Sigmoid colon (tissue), 7 donors: ENCODE measurements around the gene INVS. TPM values are rescaled to one million over a fixed set of nuclear protein-coding genes. Genes with fewer than 3 reads are reported as not detected.

Experiments used
- DNase-seq: peaks from one replicate; pipeline ENCODE4 v3.0.0-alpha.2; 2019
- H3K27ac ChIP-seq, 4 donors: fragments of 200-600 bp; sonication (generic); one replicate each; pipeline ENCODE4 v1.5.1; 2016 to 2019; ENCODE audit warnings: mild to moderate bottlenecking in 1 of 4
- H3K27me3 ChIP-seq, 3 donors: fragments of 200-600 bp; sonication (generic); one replicate each; pipeline ENCODE4 v1.5.1; 2019; ENCODE audit warnings: mild to moderate bottlenecking in 1 of 3
- H3K36me3 ChIP-seq, 4 donors: fragments of 200-600 bp; sonication (generic); one replicate each; pipeline ENCODE4 v1.5.1; 2016 to 2019
- H3K4me1 ChIP-seq, 4 donors: fragments of 200-600 bp; sonication (generic); one replicate each; pipeline ENCODE4 v1.5.1; 2017 to 2019
- H3K4me3 ChIP-seq, 4 donors: fragments of 200-600 bp; sonication (generic); one replicate each; pipeline ENCODE4 v1.5.1; 2017 to 2019; ENCODE audit warnings: mild to moderate bottlenecking in 2 of 4, moderate library complexity in 1 of 4
- H3K9me3 ChIP-seq, 4 donors: fragments of 200-600 bp in 3 of 4; sonication (generic) in 3 of 4; one replicate each; pipeline versions ENCODE4 v1.5.1 to v1.6.1; 2013 to 2019
- CTCF ChIP-seq, 4 experiments: fragments of 450-650 bp in 3 of 4; fragments of 200-600 bp in 1 of 4; IDR thresholded peaks; one replicate each; pipeline ENCODE4 v1.5.1; 2016 to 2019; ENCODE audit warnings: antibody characterized with exemption in 4 of 4, mild to moderate bottlenecking in 3 of 4, moderate library complexity in 2 of 4
- EP300 ChIP-seq, 4 donors: sonication (generic); formaldehyde crosslinking; IDR thresholded peaks; one replicate each; pipeline ENCODE4 v1.6.1; 2017; ENCODE audit warnings: antibody characterized with exemption in 4 of 4
- POLR2A ChIP-seq, 2 donors: fragments of 450-650 bp; IDR thresholded peaks; one replicate each; pipeline ENCODE4 v1.6.1; 2016; ENCODE audit warnings: antibody characterized with exemption in 2 of 2, mild to moderate bottlenecking in 2 of 2, moderate library complexity in 2 of 2
- POLR2AphosphoS5 ChIP-seq, 4 donors: sonication (generic); formaldehyde crosslinking; IDR thresholded peaks; one replicate each; pipeline ENCODE4 v1.6.1; 2017; ENCODE audit warnings: antibody characterized with exemption in 4 of 4
- WGBS, 2 donors: extraction: QIAGEN DNeasy Blood & Tissue Kit; methylation state at CpG; one replicate each; pipeline ENCODE4 v1.1.7; 2013; 5-methylcytosine and 5-hydroxymethylcytosine counted together
- intact Hi-C: fragments of 100-400 bp; cut with DNase I; formaldehyde crosslinking; loops from one replicate; pipeline ENCODE4 v1.15.1; 2023
- polyA plus RNA-seq, 3 donors: library from polyadenylated mRNA; stranded (reverse); fragments of 200-250 nt; gene quantifications; one replicate each; pipeline ENCODE4 v1.2.3, GENCODE V29; 2013
- total RNA-seq, 4 donors: library from RNA; depleted of rRNA; stranded (reverse); fragments of >200 nt; gene quantifications; one replicate each; pipeline ENCODE4 v1.1.0, GENCODE V29; 2016
- donor health status: healthy with polysubstance abuse.
- donor health status: Bipolar disorder and iron deficiency.
- donor health status: healthy.

Gene INVS
- 10 to 100 TPM; 27.4 to 41.3 (median 29.3) TPM for total RNA-seq
- polyA plus RNA-seq, result 1 to 10 TPM; 1.2 to 6.4 (median 6.0) TPM

GRCh38 chr9:100098887-100099721 lies at the start of gene INVS, which contains the start of gene ERP44:
INVS (plus strand) TSS chr9:100099243; CDS start chr9:100104522, 5,279 bp downstream.
ERP44 (minus strand) TSS chr9:100099000; CDS start chr9:100098840, 160 bp downstream.
- peaks cover 0 to 13% (median 2%) of the 10 kb centered on the region in 4 donors for H3K36me3 ChIP-seq
- H3K27me3 ChIP-seq, result no peaks in the 10 kb centered on the region
- intact Hi-C loops, result loop anchor here (2.0 kb wide), 1 partner anchor 278 kb away; the partner anchor contains the start of gene NR4A3
- peak within 1 kb of the TSS; percentile 83 to 92 (median 86) for H3K4me3 ChIP-seq
- no peaks in the 10 kb centered on the region for H3K9me3 ChIP-seq
- H3K27ac ChIP-seq, result peak within 1 kb of the TSS; percentile 88 to 93 (median 92)
- peak; percentile 99 for DNase-seq
- no peak for TF ChIP-seq CTCF (IDR thresholded peaks at IDR 0.05)
- TF ChIP-seq EP300 (IDR thresholded peaks at IDR 0.05), result no peak
- peak; percentile 81 to 97 (median 94) for TF ChIP-seq POLR2AphosphoS5 (IDR thresholded peaks at IDR 0.05)
- TF ChIP-seq POLR2A (IDR thresholded peaks at IDR 0.05), result peak; percentile 81 to 89
- WGBS, 2 donors, result 0% methylated on average over 54 of the region's 54 CpGs
- peaks cover 0 to 31% (median 18%) of the 10 kb centered on the region in 4 donors for H3K4me1 ChIP-seq

DNA sequence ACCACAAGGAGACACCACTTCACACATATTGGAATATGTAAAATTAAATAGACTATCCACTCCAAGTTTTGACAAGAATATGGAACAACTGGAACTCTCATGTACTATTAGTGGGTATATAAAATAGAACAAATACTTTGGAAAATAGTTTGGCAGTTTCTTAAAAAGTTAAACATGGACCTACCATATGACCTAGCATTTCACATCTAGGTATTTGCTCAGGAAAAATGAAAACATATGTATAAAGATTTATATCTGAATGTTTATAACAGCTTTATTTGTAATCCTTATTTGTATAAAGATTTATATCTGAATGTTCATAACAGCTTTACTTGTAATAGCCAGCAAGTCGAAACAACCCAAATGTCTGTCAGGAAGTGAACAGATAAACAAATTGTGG lies 49.5 kb upstream of the INVS start:
- DNase-seq, result no peak
- intact Hi-C loops, result no loop called here
- 82 to 86% methylated on average over 1 of the region's 1 CpG for WGBS, 2 donors
- no peaks in the 10 kb centered on the region for H3K4me1 ChIP-seq
- no peaks in the 10 kb centered on the region for H3K27me3 ChIP-seq
- H3K27ac ChIP-seq, result no peak overlapping the region
- H3K4me3 ChIP-seq, result no peak overlapping the region
- peaks cover 0 to 4% (median 0%) of the 10 kb centered on the region in 4 donors for H3K9me3 ChIP-seq
- no peak for TF ChIP-seq POLR2AphosphoS5 (IDR thresholded peaks at IDR 0.05)
- no peak for TF ChIP-seq EP300 (IDR thresholded peaks at IDR 0.05)
- no peak for TF ChIP-seq CTCF (IDR thresholded peaks at IDR 0.05)
- TF ChIP-seq POLR2A (IDR thresholded peaks at IDR 0.05), result no peak
- H3K36me3 ChIP-seq, result peaks cover 0 to 37% (median 0%) of the 10 kb centered on the region in 4 donors

GRCh38 chr9:100052375-100052774 lies 46.7 kb upstream of the INVS start:
- WGBS, 2 donors, result 58 to 71% methylated on average over 6 of the region's 6 CpGs
- no peaks in the 10 kb centered on the region for H3K9me3 ChIP-seq
- H3K27ac ChIP-seq, result no peak overlapping the region
- H3K27me3 ChIP-seq, result no peaks in the 10 kb centered on the region
- H3K4me3 ChIP-seq, result no peak overlapping the region
- H3K36me3 ChIP-seq, result peaks cover 0 to 38% (median 0%) of the 10 kb centered on the region in 4 donors
- intact Hi-C loops, result no loop called here
- DNase-seq, result no peak
- no peak for TF ChIP-seq CTCF (IDR thresholded peaks at IDR 0.05)
- no peak for TF ChIP-seq POLR2AphosphoS5 (IDR thresholded peaks at IDR 0.05)
- TF ChIP-seq POLR2A (IDR thresholded peaks at IDR 0.05), result no peak
- no peak for TF ChIP-seq EP300 (IDR thresholded peaks at IDR 0.05)
- H3K4me1 ChIP-seq, result no peaks in the 10 kb centered on the region

- Histone ChIP-seq H3K27ac (no peak overlapping the region), H3K36me3 (peaks cover 0 to 26% (median 5%) of the 10 kb centered on the region in 4 donors), H3K27me3 (no peaks in the 10 kb centered on the region), H3K4me1 (no peaks in the 10 kb centered on the region), H3K9me3 (no peaks in the 10 kb centered on the region), H3K4me3 (no peak overlapping the region)
- WGBS, 2 donors, result 95 to 96% methylated on average over 2 of the region's 2 CpGs
- DNase-seq, result no peak
- TF ChIP-seq CTCF (IDR thresholded peaks at IDR 0.05) (no peak), EP300 (IDR thresholded peaks at IDR 0.05) (no peak), POLR2A (IDR thresholded peaks at IDR 0.05) (no peak), POLR2AphosphoS5 (IDR thresholded peaks at IDR 0.05) (no peak)
- intact Hi-C loops, result no loop called here
Measured at GRCh38 chr9:100056561-100056960, 42.5 kb upstream of the INVS start.
